Frontal cortex (tissue), 4 donors: ENCODE measurements around the gene AJUBA. TPM values are rescaled to one million over a fixed set of nuclear protein-coding genes. Genes with fewer than 3 reads are reported as not detected.
"Not testable (repeated sequence)": the region's sequence is repeated elsewhere in the genome, so short reads cannot be mapped to it uniquely, and the experiment has no call there.

Experiments
- DNase-seq, 2 donors: peaks; one replicate each; pipeline ENCODE4 v3.0.0; 2012; ENCODE audit warnings: low spot score in 2 of 2
- FAIRE-seq: peaks from 2 replicates; lab custom pipeline; 2012; peaks lifted over from hg19 to GRCh38; lab: Jason Lieb, UNC
- total RNA-seq: library from RNA; depleted of rRNA; stranded (reverse); fragments of >200 nt; gene quantifications from one replicate; pipeline ENCODE4 v1.2.3, GENCODE V29; 2014
- donor health status: control.
- donor health status: control.
- donor health status: control.

Gene AJUBA
- total RNA-seq, 1 donor from 2014 or later: 4.5 TPM

GRCh38 chr14:22962061-22962676 lies 20.2 kb downstream of the AJUBA start:
- DNase-seq (no peak), FAIRE-seq (no peak)

GRCh38 chr14:22955702-22956569 lies 26.4 kb downstream of the AJUBA start:
- FAIRE-seq (no peak), DNase-seq (no peak)

GRCh38 chr14:22952418-22952817 lies 29.9 kb downstream of the AJUBA start:
- DNase-seq (no peak), FAIRE-seq (no peak)

- DNase-seq, FAIRE-seq: not testable (repeated sequence)
Measured at GRCh38 chr14:22951795-22952194, 30.6 kb downstream of the AJUBA start.

GRCh38 chr14:22945642-22946041 lies 36.7 kb downstream of the AJUBA start:
- no peak for DNase-seq
- no peak for FAIRE-seq

- no peak for FAIRE-seq
- no peak for DNase-seq
Measured at GRCh38 chr14:22939684-22940083, 42.7 kb downstream of the AJUBA start.

GRCh38 chr14:22935156-22935555 lies 47.2 kb downstream of the AJUBA start:
- DNase-seq: no peak
- no peak for FAIRE-seq

- FAIRE-seq (no peak), DNase-seq (no peak)
Measured at GRCh38 chr14:22932146-22932545, 50.2 kb downstream of the AJUBA start.

GRCh38 chr14:22929961-22930364 lies 52.4 kb downstream of the AJUBA start:
- DNase-seq (no peak), FAIRE-seq (no peak)

- DNase-seq (peak; percentile 78 to 88), FAIRE-seq (peak; percentile 74)
Measured at GRCh38 chr14:22929104-22929960, 53.0 kb downstream of the AJUBA start, which contains the start of gene PRMT5. TSS of gene PRMT5 (minus strand) at chr14:22929376. CDS start at chr14:22929361, 15 bp downstream.

- FAIRE-seq (no peak), DNase-seq (no peak)
Measured at GRCh38 chr14:22928237-22929103, 53.9 kb downstream of the AJUBA start.

- FAIRE-seq: no peak
- DNase-seq: no peak
Measured at GRCh38 chr14:22926316-22926715, 56.0 kb downstream of the AJUBA start.

- FAIRE-seq: no peak
Measured at GRCh38 chr14:22925513-22925912, 56.8 kb downstream of the AJUBA start.

GRCh38 chr14:22923746-22924145 lies 58.6 kb downstream of the AJUBA start:
- FAIRE-seq (no peak), DNase-seq (no peak)

More at GRCh38 chr14:22925513-22925912, 56.8 kb downstream of the AJUBA start:
- no peak for DNase-seq

GRCh38 chr14:22922294-22922693 lies 60.1 kb downstream of the AJUBA start:
- FAIRE-seq (no peak), DNase-seq (no peak)
